ENCODE results near the gene TMCC1.

The TMCC1 gene

GRCh38 chr3:129653019-129653418 lies 240.5 kb downstream of the TMCC1 start:
- no peak overlapping the region for H3K27ac ChIP-seq (ENCODE audit: low read length, poor library complexity, severe bottlenecking)
- H3K4me3 ChIP-seq (ENCODE audit: insufficient read depth in 1 of 2, low read depth in 1 of 2, low read length in 2 of 2) = no peak overlapping the region
- no peak overlapping the region for H3K4me2 ChIP-seq (ENCODE audit: low read length, poor library complexity, severe bottlenecking)
- no peak overlapping the region for H2BK5ac ChIP-seq (ENCODE audit: low read depth, low read length, poor library complexity, severe bottlenecking)
- peaks cover 7% of the 10 kb centered on the region for H3K79me1 ChIP-seq (replicated peaks; ENCODE audit: low read length, poor library complexity, severe bottlenecking)
- no peak overlapping the region for H3K18ac ChIP-seq (ENCODE audit: low read depth in 1 of 2, low read length in 2 of 2)
- no peaks in the 10 kb centered on the region for H3K9me3 ChIP-seq (ENCODE audit: control insufficient read depth, low read length)
- H2BK15ac ChIP-seq (ENCODE audit: low read depth, poor library complexity, severe bottlenecking) = no peak overlapping the region
- no peak overlapping the region for H3K14ac ChIP-seq (ENCODE audit: low read length in 2 of 2)
- H3K4ac ChIP-seq (ENCODE audit: low read depth in 1 of 2, low read length in 2 of 2) = no peak overlapping the region
- H3K4me1 ChIP-seq (ENCODE audit: control insufficient read depth, insufficient read depth, low read depth, low read length) = peaks cover 9% of the 10 kb centered on the region
- peak overlapping the region; percentile 88 for H2AK5ac ChIP-seq (ENCODE audit: low read length, severe bottlenecking)
- H2AFZ ChIP-seq (ENCODE audit: low read depth, low read length) = no peak overlapping the region
- no peak overlapping the region for H2BK120ac ChIP-seq (ENCODE audit: low read depth, low read length)
- no peaks in the 10 kb centered on the region for H3K27me3 ChIP-seq (ENCODE audit: control insufficient read depth in 1 of 2, insufficient read depth in 1 of 2, low read length in 2 of 2)
- DNase-seq = no peak
- no peak overlapping the region for H3K9ac ChIP-seq (ENCODE audit: low read length)
- no peak overlapping the region for H4K91ac ChIP-seq (ENCODE audit: low read length)
- no peak overlapping the region for H3K23ac ChIP-seq (ENCODE audit: low read length in 2 of 2)
- H3K36me3 ChIP-seq (ENCODE audit: control insufficient read depth in 1 of 2, insufficient read depth in 2 of 2, low read depth in 1 of 2, low read length in 2 of 2) = peaks cover 0 to 17% of the 10 kb centered on the region in 2 experiments
- H4K8ac ChIP-seq (ENCODE audit: low read length) = no peak overlapping the region
- 90% methylated on average over 1 of the region's 1 CpG for WGBS
- no peak overlapping the region for H2BK12ac ChIP-seq (ENCODE audit: low read length in 2 of 2)

- Histone ChIP-seq H2BK120ac (ENCODE audit: low read depth, low read length) (no peak overlapping the region), H2BK12ac (ENCODE audit: low read length in 2 of 2) (no peak overlapping the region), H3K79me1 (replicated peaks; ENCODE audit: low read length, poor library complexity, severe bottlenecking) (peaks cover 7% of the 10 kb centered on the region), H3K27me3 (ENCODE audit: control insufficient read depth in 1 of 2, insufficient read depth in 1 of 2, low read length in 2 of 2) (no peaks in the 10 kb centered on the region), H2AK5ac (ENCODE audit: low read length, severe bottlenecking) (peak overlapping the region; percentile 23), H2BK5ac (ENCODE audit: low read depth, low read length, poor library complexity, severe bottlenecking) (no peak overlapping the region), H2BK15ac (ENCODE audit: low read depth, poor library complexity, severe bottlenecking) (no peak overlapping the region), H3K4me3 (ENCODE audit: insufficient read depth in 1 of 2, low read depth in 1 of 2, low read length in 2 of 2) (no peak overlapping the region), H3K9me3 (ENCODE audit: control insufficient read depth, low read length) (no peaks in the 10 kb centered on the region), H3K4ac (ENCODE audit: low read depth in 1 of 2, low read length in 2 of 2) (no peak overlapping the region), H3K4me1 (ENCODE audit: control insufficient read depth, insufficient read depth, low read depth, low read length) (peaks cover 7% of the 10 kb centered on the region), H3K36me3 (ENCODE audit: control insufficient read depth in 1 of 2, insufficient read depth in 2 of 2, low read depth in 1 of 2, low read length in 2 of 2) (peaks cover 0 to 17% of the 10 kb centered on the region in 2 experiments), H4K91ac (ENCODE audit: low read length) (no peak overlapping the region), H2AFZ (ENCODE audit: low read depth, low read length) (no peak overlapping the region), H3K23ac (ENCODE audit: low read length in 2 of 2) (no peak overlapping the region), H3K27ac (ENCODE audit: low read length, poor library complexity, severe bottlenecking) (peak overlapping the region; percentile 89), H3K9ac (ENCODE audit: low read length) (no peak overlapping the region), H3K4me2 (ENCODE audit: low read length, poor library complexity, severe bottlenecking) (no peak overlapping the region), H3K18ac (ENCODE audit: low read depth in 1 of 2, low read length in 2 of 2) (peak overlapping the region in 1 of 2 experiments; percentile 44), H4K8ac (ENCODE audit: low read length) (peak overlapping the region; percentile 27), H3K14ac (ENCODE audit: low read length in 2 of 2) (no peak overlapping the region)
- WGBS = 64% methylated on average over 8 of the region's 8 CpGs
- DNase-seq = peak; percentile 75
Measured at GRCh38 chr3:129651435-129652202, 241.9 kb downstream of the TMCC1 start.

GRCh38 chr3:129650256-129650872 lies 243.1 kb downstream of the TMCC1 start:
- Histone ChIP-seq H3K4me3 (ENCODE audit: insufficient read depth in 1 of 2, low read depth in 1 of 2, low read length in 2 of 2) (no peak overlapping the region), H3K36me3 (ENCODE audit: control insufficient read depth in 1 of 2, insufficient read depth in 2 of 2, low read depth in 1 of 2, low read length in 2 of 2) (peaks cover 0 to 17% of the 10 kb centered on the region in 2 experiments), H2BK5ac (ENCODE audit: low read depth, low read length, poor library complexity, severe bottlenecking) (no peak overlapping the region), H3K4ac (ENCODE audit: low read depth in 1 of 2, low read length in 2 of 2) (no peak overlapping the region), H3K14ac (ENCODE audit: low read length in 2 of 2) (no peak overlapping the region), H3K9ac (ENCODE audit: low read length) (peak overlapping the region; percentile 51), H3K79me1 (replicated peaks; ENCODE audit: low read length, poor library complexity, severe bottlenecking) (peaks cover 4% of the 10 kb centered on the region), H3K27me3 (ENCODE audit: control insufficient read depth in 1 of 2, insufficient read depth in 1 of 2, low read length in 2 of 2) (no peaks in the 10 kb centered on the region), H2AFZ (ENCODE audit: low read depth, low read length) (no peak overlapping the region), H4K91ac (ENCODE audit: low read length) (no peak overlapping the region), H2BK15ac (ENCODE audit: low read depth, poor library complexity, severe bottlenecking) (no peak overlapping the region), H2BK120ac (ENCODE audit: low read depth, low read length) (no peak overlapping the region), H3K4me1 (ENCODE audit: control insufficient read depth, insufficient read depth, low read depth, low read length) (peaks cover 7% of the 10 kb centered on the region), H3K4me2 (ENCODE audit: low read length, poor library complexity, severe bottlenecking) (no peak overlapping the region), H2BK12ac (ENCODE audit: low read length in 2 of 2) (no peak overlapping the region), H4K8ac (ENCODE audit: low read length) (no peak overlapping the region), H2AK5ac (ENCODE audit: low read length, severe bottlenecking) (no peak overlapping the region), H3K27ac (ENCODE audit: low read length, poor library complexity, severe bottlenecking) (peak overlapping the region; percentile 53), H3K23ac (ENCODE audit: low read length in 2 of 2) (no peak overlapping the region), H3K18ac (ENCODE audit: low read depth in 1 of 2, low read length in 2 of 2) (no peak overlapping the region), H3K9me3 (ENCODE audit: control insufficient read depth, low read length) (no peaks in the 10 kb centered on the region)
- WGBS = 11% methylated on average over 6 of the region's 7 CpGs
- DNase-seq = peak; percentile 72

- Histone ChIP-seq H2BK15ac (ENCODE audit: low read depth, poor library complexity, severe bottlenecking) (no peak overlapping the region), H2BK5ac (ENCODE audit: low read depth, low read length, poor library complexity, severe bottlenecking) (no peak overlapping the region), H3K9me3 (ENCODE audit: control insufficient read depth, low read length) (no peaks in the 10 kb centered on the region), H2BK12ac (ENCODE audit: low read length in 2 of 2) (no peak overlapping the region), H2BK120ac (ENCODE audit: low read depth, low read length) (no peak overlapping the region), H3K4me3 (ENCODE audit: insufficient read depth in 1 of 2, low read depth in 1 of 2, low read length in 2 of 2) (no peak overlapping the region), H2AK5ac (ENCODE audit: low read length, severe bottlenecking) (no peak overlapping the region), H3K18ac (ENCODE audit: low read depth in 1 of 2, low read length in 2 of 2) (no peak overlapping the region), H4K8ac (ENCODE audit: low read length) (no peak overlapping the region), H3K4ac (ENCODE audit: low read depth in 1 of 2, low read length in 2 of 2) (no peak overlapping the region), H3K27me3 (ENCODE audit: control insufficient read depth in 1 of 2, insufficient read depth in 1 of 2, low read length in 2 of 2) (no peaks in the 10 kb centered on the region), H4K91ac (ENCODE audit: low read length) (no peak overlapping the region), H3K4me2 (ENCODE audit: low read length, poor library complexity, severe bottlenecking) (no peak overlapping the region), H2AFZ (ENCODE audit: low read depth, low read length) (no peak overlapping the region), H3K79me1 (replicated peaks; ENCODE audit: low read length, poor library complexity, severe bottlenecking) (peaks cover 3% of the 10 kb centered on the region), H3K36me3 (ENCODE audit: control insufficient read depth in 1 of 2, insufficient read depth in 2 of 2, low read depth in 1 of 2, low read length in 2 of 2) (peaks cover 0 to 9% of the 10 kb centered on the region in 2 experiments), H3K4me1 (ENCODE audit: control insufficient read depth, insufficient read depth, low read depth, low read length) (peaks cover 7% of the 10 kb centered on the region), H3K23ac (ENCODE audit: low read length in 2 of 2) (no peak overlapping the region), H3K27ac (ENCODE audit: low read length, poor library complexity, severe bottlenecking) (no peak overlapping the region), H3K9ac (ENCODE audit: low read length) (no peak overlapping the region), H3K14ac (ENCODE audit: low read length in 2 of 2) (no peak overlapping the region)
- no peak for DNase-seq
- WGBS = 100% methylated on average over 1 of the region's 3 CpGs
Measured at GRCh38 chr3:129648391-129648790, 245.1 kb downstream of the TMCC1 start.
